Gastrocnemius medialis (tissue), 4 donors: ENCODE results near the gene FAM219A.

Experiments
- CTCF ChIP-seq, 5 experiments: fragments of 450-650 bp in 3 of 5; fragments of 200-600 bp in 2 of 5; sonication (generic) in 2 of 5; IDR thresholded peaks in 4 of 5; conservative IDR thresholded peaks in 1 of 5; 1 replicate in 4 of 5; 2 replicates in 1 of 5; pipeline ENCODE4 v1.5.1; 2016 to 2019; ENCODE audit warnings: antibody characterized with exemption in 5 of 5, mild to moderate bottlenecking in 3 of 5, moderate library complexity in 3 of 5
- POLR2A ChIP-seq, 2 donors: fragments of 450-650 bp; IDR thresholded peaks; one replicate each; pipeline ENCODE4 v1.6.1; 2017; ENCODE audit warnings: antibody characterized with exemption in 2 of 2, mild to moderate bottlenecking in 2 of 2, moderate library complexity in 2 of 2

GRCh38 chr9:34380511-34381315 lies 77.7 kb downstream of the FAM219A start:
- TF ChIP-seq CTCF (IDR thresholded peaks at IDR 0.05 in 4 of 5, conservative IDR thresholded peaks at IDR 0.05 in 1 of 5) (no peak), POLR2A (IDR thresholded peaks at IDR 0.05) (peak in 1 of 2 donors; percentile 28)
